NT2/D1 (cell line): ENCODE results near the gene OSM.
A peak's percentile ranks its signal among the peaks of the same experiment; 100 is the strongest.

ENCODE experiments used
- DNase-seq: peaks from one replicate; pipeline ENCODE4 v3.0.0-alpha.2; 2011; ENCODE audit warnings: low read depth, low spot score
- H3K27me3 ChIP-seq: 2 replicates; pipeline ENCODE4 v1.6.0; 2011; ENCODE audit warnings: mild to moderate bottlenecking; ENCODE audit not compliant: insufficient read length, insufficient read depth
- H3K36me3 ChIP-seq: 2 replicates; pipeline ENCODE4 v1.6.1; 2011; ENCODE audit warnings: mild to moderate bottlenecking, low read length, mixed read lengths; ENCODE audit not compliant: insufficient read depth, insufficient read length
- H3K4me1 ChIP-seq: 2 replicates; pipeline ENCODE4 v1.5.1; 2011; ENCODE audit not compliant: insufficient read depth, insufficient read length
- H3K4me3 ChIP-seq: 2 replicates; pipeline ENCODE4 v1.5.1; 2011; ENCODE audit warnings: low read depth; ENCODE audit not compliant: insufficient read length
- H3K9ac ChIP-seq: 2 replicates; pipeline ENCODE4 v1.6.0; 2011; ENCODE audit warnings: low read depth; ENCODE audit not compliant: insufficient read length
- H3K9me3 ChIP-seq: 2 replicates; pipeline ENCODE4 v1.5.1; 2011; ENCODE audit warnings: mild to moderate bottlenecking, low read length; ENCODE audit not compliant: insufficient read depth
- SUZ12 ChIP-seq: IDR thresholded peaks from 2 replicates; pipeline ENCODE4 v1.6.1; 2011; ENCODE audit not compliant: insufficient read length, insufficient read depth; ENCODE audit errors: extremely low read depth
- YY1 ChIP-seq: IDR thresholded peaks from 2 replicates; pipeline ENCODE4 v1.6.1; 2011; ENCODE audit not compliant: insufficient read length, insufficient read depth
- ZNF274 ChIP-seq: IDR thresholded peaks from 2 replicates; pipeline ENCODE4 v1.6.1; 2011; ENCODE audit warnings: mild to moderate bottlenecking, low read depth, low read length

Gene OSM

GRCh38 chr22:30274437-30274812 lies 7.8 kb upstream of the OSM start:
- TF ChIP-seq SUZ12 (no peak), YY1 (no peak), ZNF274 (no peak)
- H3K9me3 ChIP-seq = no peaks in the 10 kb centered on the region
- peaks cover 11% of the 10 kb centered on the region for H3K4me1 ChIP-seq
- no peak for DNase-seq
- no peak overlapping the region for H3K4me3 ChIP-seq
- no peaks in the 10 kb centered on the region for H3K36me3 ChIP-seq
- H3K27me3 ChIP-seq = no peaks in the 10 kb centered on the region
- H3K9ac ChIP-seq = no peak overlapping the region

- no peak for TF ChIP-seq SUZ12
- no peak for TF ChIP-seq YY1
- TF ChIP-seq ZNF274 = no peak
- DNase-seq = no peak
- Histone ChIP-seq H3K36me3 (no peaks in the 10 kb centered on the region), H3K9ac (peak overlapping the region; percentile 10), H3K27me3 (no peaks in the 10 kb centered on the region), H3K4me3 (no peak overlapping the region), H3K9me3 (no peaks in the 10 kb centered on the region), H3K4me1 (peaks cover 11% of the 10 kb centered on the region)
These were observed 7.2 kb upstream of the OSM start for GRCh38 chr22:30273711-30274436.

GRCh38 chr22:30272781-30273601 lies 6.3 kb upstream of the OSM start:
- TF ChIP-seq YY1 (no peak), SUZ12 (no peak), ZNF274 (no peak)
- Histone ChIP-seq H3K27me3 (no peaks in the 10 kb centered on the region), H3K4me1 (peaks cover 8% of the 10 kb centered on the region), H3K36me3 (no peaks in the 10 kb centered on the region), H3K9me3 (no peaks in the 10 kb centered on the region), H3K9ac (no peak overlapping the region), H3K4me3 (no peak overlapping the region)
- no peak for DNase-seq

- no peak for TF ChIP-seq SUZ12
- Histone ChIP-seq H3K27me3 (no peaks in the 10 kb centered on the region), H3K4me3 (no peak overlapping the region), H3K36me3 (no peaks in the 10 kb centered on the region), H3K9me3 (no peaks in the 10 kb centered on the region), H3K4me1 (peaks cover 9% of the 10 kb centered on the region), H3K9ac (no peak overlapping the region)
- no peak for DNase-seq
These were observed 4.2 kb upstream of the OSM start for GRCh38 chr22:30270832-30271231.

GRCh38 chr22:30268331-30268730 lies 1.7 kb upstream of the OSM start:
- Histone ChIP-seq H3K36me3 (no peaks in the 10 kb centered on the region), H3K9me3 (no peaks in the 10 kb centered on the region), H3K4me3 (no peak overlapping the region), H3K4me1 (peaks cover 19% of the 10 kb centered on the region), H3K27me3 (no peaks in the 10 kb centered on the region), H3K9ac (no peak overlapping the region)
- DNase-seq = no peak
- no peak for TF ChIP-seq ZNF274
- TF ChIP-seq YY1 = no peak
- TF ChIP-seq SUZ12 = no peak

- no peak for DNase-seq
- Histone ChIP-seq H3K9me3 (no peaks in the 10 kb centered on the region), H3K9ac (no peak overlapping the region), H3K27me3 (no peaks in the 10 kb centered on the region), H3K4me1 (peaks cover 20% of the 10 kb centered on the region), H3K4me3 (no peak overlapping the region), H3K36me3 (no peaks in the 10 kb centered on the region)
- no peak for TF ChIP-seq ZNF274
- no peak for TF ChIP-seq YY1
- TF ChIP-seq SUZ12 = no peak
These were observed 991 bp upstream of the OSM start for GRCh38 chr22:30267382-30268302.
